AG04450 (cell line): ENCODE data around the gene SH3BP5L. TPM values are rescaled to one million over a fixed set of nuclear protein-coding genes. Genes with fewer than 3 reads are reported as not detected.

Source experiments
- CTCF ChIA-PET: fragments of 300-600, 350-600 bp; formaldehyde crosslinking; extraction: SDS; loops from one replicate; lab custom pipeline; 2022; ENCODE audit warnings: antibody characterized with exemption, inconsistent platforms; lab: Charles Lee
- POLR2A ChIA-PET: fragments of 350-600 bp; formaldehyde crosslinking; extraction: SDS; loops from one replicate; lab custom pipeline; 2021; ENCODE audit warnings: antibody characterized with exemption, inconsistent platforms; lab: Yijun Ruan, JAX
- DNase-seq: peaks from one replicate; pipeline ENCODE4 v3.0.0-alpha.2; 2011; ENCODE audit warnings: low read depth, low spot score
- H3K27ac ChIP-seq: one replicate; pipeline ENCODE4 v1.5.1; 2012; ENCODE audit warnings: low read depth, low read length, control low read depth
- H3K27me3 ChIP-seq: one replicate; pipeline ENCODE4 v1.6.0; 2012; ENCODE audit warnings: low read length; ENCODE audit not compliant: control insufficient read depth, insufficient read depth
- H3K4me3 ChIP-seq: 2 replicates; pipeline ENCODE4 v1.5.1; 2011; ENCODE audit warnings: mild to moderate bottlenecking, low read depth, low read length, control low read depth
- H3K9me3 ChIP-seq: 2 replicates; pipeline ENCODE4 v1.5.1; 2012; ENCODE audit warnings: low read length; ENCODE audit not compliant: control insufficient read depth, insufficient read depth
- polyA plus RNA-seq: library from polyadenylated mRNA; depleted of rRNA; stranded (reverse); fragments of >200 nt; gene quantifications from 2 replicates; pipeline ENCODE4 v1.2.3, GENCODE V29; 2011
- TF ChIP-seq, protein P1 (sequence below): IDR thresholded peaks from 2 replicates; pipeline ENCODE4 v1.5.1; 2011; ENCODE audit warnings: low read depth, low read length, control low read depth, inconsistent platforms

Gene SH3BP5L
- polyA plus RNA-seq, 1 experiment, result 15.3 TPM

DNA sequence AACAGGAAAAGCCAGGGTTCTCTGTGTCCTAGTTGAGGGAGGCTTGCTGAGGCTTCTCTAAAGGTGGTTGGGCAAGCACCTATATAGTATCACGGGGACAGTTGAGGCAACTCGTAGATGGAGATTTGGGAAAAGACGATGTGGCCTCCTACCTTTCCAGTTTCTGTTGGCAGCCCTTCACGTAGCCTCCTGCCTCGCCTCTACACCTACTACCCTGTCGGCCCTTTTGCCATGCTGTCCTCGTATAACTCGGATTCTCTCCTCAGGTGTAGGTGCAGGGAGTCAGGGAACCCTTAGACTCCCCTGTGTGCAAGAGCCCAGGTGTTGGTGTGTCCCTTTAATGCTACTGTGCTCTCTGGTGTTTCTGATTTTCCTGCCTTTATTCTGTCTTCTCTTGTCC, 22.9 kb upstream of the SH3BP5L start:
- CTCF ChIA-PET, result no interaction called here

DNA sequence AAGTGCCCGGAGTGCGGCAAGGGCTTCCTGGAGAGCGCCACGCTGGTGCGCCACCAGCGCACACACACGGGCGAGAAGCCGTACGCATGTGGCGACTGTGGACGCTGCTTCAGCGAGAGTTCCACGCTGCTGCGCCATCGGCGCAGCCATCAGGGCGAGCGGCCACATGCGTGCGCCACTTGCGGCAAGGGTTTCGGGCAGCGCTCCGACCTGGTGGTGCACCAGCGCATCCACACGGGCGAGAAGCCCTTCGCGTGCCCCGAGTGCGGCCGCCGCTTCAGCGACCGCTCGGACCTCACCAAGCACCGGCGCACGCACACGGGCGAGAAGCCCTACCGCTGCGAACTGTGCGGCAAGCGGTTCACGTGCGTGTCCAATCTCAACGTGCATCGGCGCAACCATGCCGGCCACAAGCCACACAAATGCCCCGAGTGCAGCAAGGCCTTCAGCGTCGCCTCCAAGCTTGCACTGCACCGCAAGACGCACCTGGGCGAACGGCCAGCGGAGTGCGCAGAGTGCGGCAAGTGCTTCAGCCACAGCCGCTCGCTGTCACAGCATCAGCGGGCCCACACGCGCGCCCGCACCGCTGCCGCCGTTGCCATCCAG, 22.3 kb upstream of the SH3BP5L start:
- Histone ChIP-seq H3K9me3 (peaks cover 5% of the 10 kb centered on the region; the same call in 1 of the 2 replicates), H3K4me3 (no peak overlapping the region), H3K27ac (no peak overlapping the region), H3K27me3 (no peaks in the 10 kb centered on the region)
- ChIA-PET POLR2A (no interaction called here), CTCF (no interaction called here)
- TF ChIP-seq, protein P1, sequence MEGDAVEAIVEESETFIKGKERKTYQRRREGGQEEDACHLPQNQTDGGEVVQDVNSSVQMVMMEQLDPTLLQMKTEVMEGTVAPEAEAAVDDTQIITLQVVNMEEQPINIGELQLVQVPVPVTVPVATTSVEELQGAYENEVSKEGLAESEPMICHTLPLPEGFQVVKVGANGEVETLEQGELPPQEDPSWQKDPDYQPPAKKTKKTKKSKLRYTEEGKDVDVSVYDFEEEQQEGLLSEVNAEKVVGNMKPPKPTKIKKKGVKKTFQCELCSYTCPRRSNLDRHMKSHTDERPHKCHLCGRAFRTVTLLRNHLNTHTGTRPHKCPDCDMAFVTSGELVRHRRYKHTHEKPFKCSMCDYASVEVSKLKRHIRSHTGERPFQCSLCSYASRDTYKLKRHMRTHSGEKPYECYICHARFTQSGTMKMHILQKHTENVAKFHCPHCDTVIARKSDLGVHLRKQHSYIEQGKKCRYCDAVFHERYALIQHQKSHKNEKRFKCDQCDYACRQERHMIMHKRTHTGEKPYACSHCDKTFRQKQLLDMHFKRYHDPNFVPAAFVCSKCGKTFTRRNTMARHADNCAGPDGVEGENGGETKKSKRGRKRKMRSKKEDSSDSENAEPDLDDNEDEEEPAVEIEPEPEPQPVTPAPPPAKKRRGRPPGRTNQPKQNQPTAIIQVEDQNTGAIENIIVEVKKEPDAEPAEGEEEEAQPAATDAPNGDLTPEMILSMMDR, result no peak
- no peak for DNase-seq

More for the DNA sequence above, 22.9 kb upstream of the SH3BP5L start:
- Histone ChIP-seq H3K27ac (no peak overlapping the region), H3K27me3 (no peaks in the 10 kb centered on the region), H3K4me3 (no peak overlapping the region), H3K9me3 (peaks cover 5% of the 10 kb centered on the region; the same call in 1 of the 2 replicates)
- TF ChIP-seq, protein P1, result no peak
- POLR2A ChIA-PET, result no interaction called here
- DNase-seq, result no peak

- Histone ChIP-seq H3K27me3 (no peaks in the 10 kb centered on the region), H3K27ac (no peak overlapping the region)
Observed at GRCh38 chr1:248847181-248847955, 21.7 kb upstream of the SH3BP5L start.

DNA sequence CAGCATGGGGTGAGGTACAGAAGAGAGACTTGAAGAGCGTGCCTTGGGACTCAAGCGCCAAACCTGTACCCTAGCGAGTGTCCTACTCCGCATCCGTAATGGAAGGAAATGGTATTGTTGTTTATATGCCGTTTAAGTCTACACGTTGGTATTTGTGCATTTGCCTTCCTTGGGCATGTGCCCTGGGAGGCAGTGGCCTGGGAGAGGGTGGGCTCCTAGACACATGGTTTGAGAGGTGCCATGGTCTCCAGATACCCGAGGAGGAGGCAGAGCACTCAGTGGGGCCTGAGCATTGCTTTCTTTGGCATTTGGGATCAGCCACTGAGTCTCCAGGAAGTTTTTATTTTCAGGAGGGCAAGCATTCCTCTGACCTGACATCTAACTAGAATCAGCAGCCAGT, 18.8 kb upstream of the SH3BP5L start:
- DNase-seq, result no peak
- Histone ChIP-seq H3K4me3 (no peak overlapping the region), H3K27ac (no peak overlapping the region), H3K27me3 (no peaks in the 10 kb centered on the region), H3K9me3 (peaks cover 5% of the 10 kb centered on the region; the same call in 1 of the 2 replicates)
- TF ChIP-seq, protein P1, result no peak
- POLR2A ChIA-PET, result no interaction called here
- CTCF ChIA-PET, result interaction anchor here (0.9 kb wide), 1 partner anchor 18 kb away, joined by 4 read pairs; the partner anchor contains the start of gene SH3BP5L

More at GRCh38 chr1:248847181-248847955, 21.7 kb upstream of the SH3BP5L start:
- TF ChIP-seq, protein P1, result no peak
- no peak overlapping the region for H3K4me3 ChIP-seq
- DNase-seq, result no peak
- ChIA-PET CTCF (interaction anchor here (1.0 kb wide), 1 partner anchor 12 kb away, joined by 3 read pairs; the partner anchor contains the start of gene ZNF692), POLR2A (no interaction called here)
- peaks cover 5% of the 10 kb centered on the region; the same call in 1 of the 2 replicates for H3K9me3 ChIP-seq

GRCh38 chr1:248843687-248844086, 18.0 kb upstream of the SH3BP5L start:
- H3K4me3 ChIP-seq, result no peak overlapping the region
- DNase-seq, result no peak
- no peak overlapping the region for H3K27ac ChIP-seq
- ChIA-PET CTCF (no interaction called here), POLR2A (no interaction called here)
- TF ChIP-seq, protein P1, result no peak
- peaks cover 5% of the 10 kb centered on the region; the same call in 1 of the 2 replicates for H3K9me3 ChIP-seq
- H3K27me3 ChIP-seq, result no peaks in the 10 kb centered on the region
